NCI-H2196 treated with DMSO at 0.1 percent for 48 hours (cell line): ENCODE measurements around the gene MRGPRE.

Experiments used
- DNase-seq: peaks from one replicate; lab custom pipeline; 2025; ENCODE audit not compliant: unreplicated experiment; lab: John Stamatoyannopoulos, UW

The MRGPRE gene

GRCh38 chr11:3197044-3197695 lies 35.0 kb downstream of the MRGPRE start:
- DNase-seq = no peak

- DNase-seq = no peak
Measured at GRCh38 chr11:3196161-3197043, 35.8 kb downstream of the MRGPRE start.

GRCh38 chr11:3195251-3196160 lies 36.7 kb downstream of the MRGPRE start:
- no peak for DNase-seq

GRCh38 chr11:3194016-3194816 lies 38.0 kb downstream of the MRGPRE start:
- DNase-seq = no peak

- DNase-seq = no peak
Measured at GRCh38 chr11:3193373-3194015, 38.7 kb downstream of the MRGPRE start.

GRCh38 chr11:3192511-3193372 lies 39.5 kb downstream of the MRGPRE start:
- DNase-seq = no peak

- no peak for DNase-seq
Measured at GRCh38 chr11:3191586-3192324, 40.5 kb downstream of the MRGPRE start.

GRCh38 chr11:3190600-3190999 lies 41.6 kb downstream of the MRGPRE start:
- no peak for DNase-seq

- no peak for DNase-seq
Measured at GRCh38 chr11:3189886-3190583, 42.2 kb downstream of the MRGPRE start.

GRCh38 chr11:3189196-3189843 lies 42.9 kb downstream of the MRGPRE start:
- no peak for DNase-seq

GRCh38 chr11:3188496-3189195 lies 43.6 kb downstream of the MRGPRE start:
- no peak for DNase-seq

GRCh38 chr11:3186166-3186953 lies 45.9 kb downstream of the MRGPRE start:
- DNase-seq = no peak

GRCh38 chr11:3184732-3185347 lies 47.4 kb downstream of the MRGPRE start:
- no peak for DNase-seq

GRCh38 chr11:3183523-3183922 lies 48.7 kb downstream of the MRGPRE start:
- no peak for DNase-seq

- no peak for DNase-seq
Measured at GRCh38 chr11:3182462-3182852, 49.8 kb downstream of the MRGPRE start.
